Smooth muscle cell (in vitro differentiated cells): ENCODE measurements around the gene SLC17A8. TPM values are rescaled to one million over a fixed set of nuclear protein-coding genes. Genes with fewer than 3 reads are reported as not detected.
"Not testable (repeated sequence)": the region's sequence is repeated elsewhere in the genome, so short reads cannot be mapped to it uniquely, and the experiment has no call there.

Experiments
- DNase-seq: peaks from one replicate; lab custom pipeline; 2025; ENCODE audit not compliant: unreplicated experiment; lab: John Stamatoyannopoulos, UW
- H2AFZ ChIP-seq: fragments of 200-600 bp; sonication (generic); 2 replicates; pipeline ENCODE4 v1.6.0; 2016; ENCODE audit warnings: antibody characterized with exemption, low read depth, mild to moderate bottlenecking
- H3F3A ChIP-seq: fragments of 200-600 bp; sonication (generic); 2 replicates; pipeline ENCODE4 v1.6.0; 2017; ENCODE audit warnings: antibody characterized with exemption, low read depth
- H3K27ac ChIP-seq: fragments of 200-600 bp; sonication (generic); 2 replicates; pipeline ENCODE4 v1.5.1; 2016; ENCODE audit warnings: low read depth, mild to moderate bottlenecking
- H3K27me3 ChIP-seq: fragments of 200-600 bp; sonication (generic); 2 replicates; pipeline ENCODE4 v1.6.1; 2016; ENCODE audit warnings: low read depth, mild to moderate bottlenecking
- H3K36me3 ChIP-seq: fragments of 200-600 bp; sonication (generic); 2 replicates; pipeline ENCODE4 v1.5.1; 2016; ENCODE audit warnings: low read depth
- H3K4me1 ChIP-seq: fragments of 200-600 bp; sonication (generic); 2 replicates; pipeline ENCODE4 v1.5.1; 2016; ENCODE audit warnings: low read depth
- H3K4me2 ChIP-seq: fragments of 200-600 bp; sonication (generic); 2 replicates; pipeline ENCODE4 v1.6.0; 2016; ENCODE audit warnings: mild to moderate bottlenecking
- H3K4me3 ChIP-seq: fragments of 200-600 bp; sonication (generic); 2 replicates; pipeline ENCODE4 v1.5.1; 2016; ENCODE audit warnings: mild to moderate bottlenecking
- H3K79me2 ChIP-seq: fragments of 200-600 bp; sonication (generic); 2 replicates; pipeline ENCODE4 v1.6.0; 2016; ENCODE audit warnings: low read depth, mild to moderate bottlenecking
- H3K9ac ChIP-seq: fragments of 200-600 bp; sonication (generic); 2 replicates; pipeline ENCODE4 v1.6.0; 2016; ENCODE audit warnings: low read depth
- H3K9me3 ChIP-seq: fragments of 200-600 bp; sonication (generic); replicated peaks from 2 replicates; pipeline ENCODE4 v1.5.1; 2016; ENCODE audit warnings: low read depth
- H4K20me1 ChIP-seq: fragments of 200-600 bp; sonication (generic); 2 replicates; pipeline ENCODE4 v1.6.0; 2016; ENCODE audit warnings: low read depth
- CTCF ChIP-seq: fragments of 200-600 bp; sonication (generic); IDR thresholded peaks from 2 replicates; pipeline ENCODE4 v1.5.1; 2017; ENCODE audit warnings: borderline replicate concordance, mild to moderate bottlenecking, antibody characterized with exemption; ENCODE audit not compliant: insufficient read depth, poor library complexity, severe bottlenecking
- WGBS: methylation state at CpG from one replicate; pipeline ENCODE4 v1.1.7; 2016; ENCODE audit warnings: low lambda C conversion rate; 5-methylcytosine and 5-hydroxymethylcytosine counted together
- polyA plus RNA-seq: library from polyadenylated mRNA; unstranded; fragments of >200 nt; fragmentation: Nextera tagmentation; extraction: Ambion mirVana; gene quantifications from 2 replicates; pipeline ENCODE4 v1.2.1, GENCODE V29; 2016
- total RNA-seq: library from RNA; depleted of rRNA; stranded (reverse); fragments of >200 nt; gene quantifications from 2 replicates; pipeline ENCODE4 v1.2.3, GENCODE V29; 2014

SLC17A8 gene
- total and polyA plus RNA-seq, 2 experiments from 2014 or later = not detected

- no peaks in the 10 kb centered on the region for H3K9me3 ChIP-seq
- DNase-seq = no peak
- no peak for TF ChIP-seq CTCF
- H3K4me2 ChIP-seq = no peak overlapping the region
- no peaks in the 10 kb centered on the region for H3K36me3 ChIP-seq
- no peaks in the 10 kb centered on the region for H3K4me1 ChIP-seq
- H3K79me2 ChIP-seq = no peaks in the 10 kb centered on the region
- no peak overlapping the region for H3K27ac ChIP-seq
- no peak overlapping the region for H3K9ac ChIP-seq
- H2AFZ ChIP-seq = no peak overlapping the region
- no peaks in the 10 kb centered on the region for H4K20me1 ChIP-seq
- whole genome bisulfite sequencing = 42% methylated on average over 1 of the region's 1 CpG
- no peaks in the 10 kb centered on the region for H3F3A ChIP-seq
- no peak overlapping the region for H3K4me3 ChIP-seq
- no peaks in the 10 kb centered on the region for H3K27me3 ChIP-seq
Measured at GRCh38 chr12:100426145-100426544, 69.3 kb downstream of the SLC17A8 start.

- Histone ChIP-seq H3K4me1 (no peaks in the 10 kb centered on the region), H2AFZ (no peak overlapping the region), H3K4me2 (no peak overlapping the region), H3K79me2 (no peaks in the 10 kb centered on the region), H3K9me3 (no peaks in the 10 kb centered on the region), H3K36me3 (no peaks in the 10 kb centered on the region), H4K20me1 (no peaks in the 10 kb centered on the region), H3K27me3 (no peaks in the 10 kb centered on the region), H3F3A (no peaks in the 10 kb centered on the region), H3K27ac (no peak overlapping the region), H3K4me3 (no peak overlapping the region), H3K9ac (no peak overlapping the region)
- DNase-seq = no peak
- TF ChIP-seq CTCF = no peak
- WGBS = 49% methylated on average over 3 of the region's 3 CpGs
Measured at GRCh38 chr12:100427078-100427477, 70.2 kb downstream of the SLC17A8 start.

- WGBS = 100% methylated on average over 12 of the region's 32 CpGs
- not testable (repeated sequence) for DNase-seq, H3K4me1 ChIP-seq, H3K27ac ChIP-seq, H4K20me1 ChIP-seq, H2AFZ ChIP-seq, H3K4me2 ChIP-seq, H3F3A ChIP-seq, H3K9me3 ChIP-seq, H3K27me3 ChIP-seq, H3K9ac ChIP-seq, H3K36me3 ChIP-seq, H3K4me3 ChIP-seq, H3K79me2 ChIP-seq
Measured at GRCh38 chr12:100430251-100430650, 73.4 kb downstream of the SLC17A8 start.

GRCh38 chr12:100433701-100434100 lies 76.8 kb downstream of the SLC17A8 start:
- no peaks in the 10 kb centered on the region for H3F3A ChIP-seq
- H3K4me1 ChIP-seq = no peaks in the 10 kb centered on the region
- no peak overlapping the region for H3K27ac ChIP-seq
- H3K9me3 ChIP-seq = no peaks in the 10 kb centered on the region
- H3K27me3 ChIP-seq = no peaks in the 10 kb centered on the region
- H3K36me3 ChIP-seq = no peaks in the 10 kb centered on the region
- TF ChIP-seq CTCF = no peak
- H2AFZ ChIP-seq = no peak overlapping the region
- no peaks in the 10 kb centered on the region for H4K20me1 ChIP-seq
- H3K4me2 ChIP-seq = no peak overlapping the region
- no peak overlapping the region for H3K4me3 ChIP-seq
- H3K79me2 ChIP-seq = no peaks in the 10 kb centered on the region
- no peak overlapping the region for H3K9ac ChIP-seq
- 76% methylated on average over 2 of the region's 2 CpGs for WGBS
- DNase-seq = no peak
